ENCODE results near the gene ANP32E.

DNA sequence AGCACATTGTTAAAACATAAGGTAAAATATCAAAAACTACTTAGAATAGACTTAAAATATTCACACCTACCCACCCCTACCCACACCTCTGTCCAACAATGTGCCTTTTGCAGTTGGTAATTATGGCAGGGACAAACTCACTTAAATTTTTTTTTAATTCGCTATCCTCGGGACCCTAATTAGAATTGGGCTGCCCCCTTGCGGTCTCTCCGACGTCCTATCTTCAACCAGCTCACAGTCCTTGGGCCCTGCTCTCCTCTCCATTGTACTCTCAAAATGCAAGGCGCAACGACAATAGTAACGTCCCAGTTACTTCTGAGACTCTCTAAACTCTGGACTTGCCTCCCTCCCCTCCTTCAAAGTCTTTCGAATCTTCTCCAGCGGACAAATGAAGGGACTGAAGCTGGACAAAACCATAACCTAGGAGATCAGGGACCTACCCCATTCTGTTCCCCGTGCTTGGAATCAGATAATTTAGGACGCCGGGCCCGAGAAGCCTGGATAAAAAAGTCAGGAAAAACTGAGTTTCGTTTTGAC lies 45.4 kb upstream of the ANP32E start:
- TF ChIP-seq, protein P1, sequence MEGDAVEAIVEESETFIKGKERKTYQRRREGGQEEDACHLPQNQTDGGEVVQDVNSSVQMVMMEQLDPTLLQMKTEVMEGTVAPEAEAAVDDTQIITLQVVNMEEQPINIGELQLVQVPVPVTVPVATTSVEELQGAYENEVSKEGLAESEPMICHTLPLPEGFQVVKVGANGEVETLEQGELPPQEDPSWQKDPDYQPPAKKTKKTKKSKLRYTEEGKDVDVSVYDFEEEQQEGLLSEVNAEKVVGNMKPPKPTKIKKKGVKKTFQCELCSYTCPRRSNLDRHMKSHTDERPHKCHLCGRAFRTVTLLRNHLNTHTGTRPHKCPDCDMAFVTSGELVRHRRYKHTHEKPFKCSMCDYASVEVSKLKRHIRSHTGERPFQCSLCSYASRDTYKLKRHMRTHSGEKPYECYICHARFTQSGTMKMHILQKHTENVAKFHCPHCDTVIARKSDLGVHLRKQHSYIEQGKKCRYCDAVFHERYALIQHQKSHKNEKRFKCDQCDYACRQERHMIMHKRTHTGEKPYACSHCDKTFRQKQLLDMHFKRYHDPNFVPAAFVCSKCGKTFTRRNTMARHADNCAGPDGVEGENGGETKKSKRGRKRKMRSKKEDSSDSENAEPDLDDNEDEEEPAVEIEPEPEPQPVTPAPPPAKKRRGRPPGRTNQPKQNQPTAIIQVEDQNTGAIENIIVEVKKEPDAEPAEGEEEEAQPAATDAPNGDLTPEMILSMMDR (tag by site-specific recombination; IDR thresholded peaks at IDR 0.05) = peak; percentile 60
- TF ChIP-seq ZNF521 (tag by site-specific recombination; IDR thresholded peaks at IDR 0.05) = no peak
- TF ChIP-seq, protein P2, sequence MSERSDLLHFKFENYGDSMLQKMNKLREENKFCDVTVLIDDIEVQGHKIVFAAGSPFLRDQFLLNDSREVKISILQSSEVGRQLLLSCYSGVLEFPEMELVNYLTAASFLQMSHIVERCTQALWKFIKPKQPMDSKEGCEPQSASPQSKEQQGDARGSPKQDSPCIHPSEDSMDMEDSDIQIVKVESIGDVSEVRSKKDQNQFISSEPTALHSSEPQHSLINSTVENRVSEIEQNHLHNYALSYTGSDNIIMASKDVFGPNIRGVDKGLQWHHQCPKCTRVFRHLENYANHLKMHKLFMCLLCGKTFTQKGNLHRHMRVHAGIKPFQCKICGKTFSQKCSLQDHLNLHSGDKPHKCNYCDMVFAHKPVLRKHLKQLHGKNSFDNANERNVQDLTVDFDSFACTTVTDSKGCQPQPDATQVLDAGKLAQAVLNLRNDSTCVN (tag by site-specific recombination; optimal IDR thresholded peaks at IDR 0.05) = no peak
- TF ChIP-seq, protein P3, sequence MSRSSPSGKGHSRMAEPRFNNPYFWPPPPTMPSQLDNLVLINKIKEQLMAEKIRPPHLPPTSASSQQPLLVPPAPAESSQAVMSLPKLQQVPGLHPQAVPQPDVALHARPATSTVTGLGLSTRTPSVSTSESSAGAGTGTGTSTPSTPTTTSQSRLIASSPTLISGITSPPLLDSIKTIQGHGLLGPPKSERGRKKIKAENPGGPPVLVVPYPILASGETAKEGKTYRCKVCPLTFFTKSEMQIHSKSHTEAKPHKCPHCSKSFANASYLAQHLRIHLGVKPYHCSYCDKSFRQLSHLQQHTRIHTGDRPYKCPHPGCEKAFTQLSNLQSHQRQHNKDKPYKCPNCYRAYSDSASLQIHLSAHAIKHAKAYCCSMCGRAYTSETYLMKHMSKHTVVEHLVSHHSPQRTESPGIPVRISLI (tag by site-specific recombination; IDR thresholded peaks at IDR 0.05) = peak; percentile 71; the same call in 1 of the 2 replicates
- no peak for TF ChIP-seq SP2 (tag by site-specific recombination; IDR thresholded peaks at IDR 0.05)
- no peak for TF ChIP-seq ZNF184 (tag by site-specific recombination; IDR thresholded peaks at IDR 0.05)
- no peak for TF ChIP-seq ZNF10 (tag by site-specific recombination; IDR thresholded peaks at IDR 0.05)
- TF ChIP-seq ZNF660 (tag by site-specific recombination; IDR thresholded peaks at IDR 0.05) = 0 out of 2 replicates have a peak, but pooled peaks have one; percentile 36
- TF ChIP-seq, protein P4, sequence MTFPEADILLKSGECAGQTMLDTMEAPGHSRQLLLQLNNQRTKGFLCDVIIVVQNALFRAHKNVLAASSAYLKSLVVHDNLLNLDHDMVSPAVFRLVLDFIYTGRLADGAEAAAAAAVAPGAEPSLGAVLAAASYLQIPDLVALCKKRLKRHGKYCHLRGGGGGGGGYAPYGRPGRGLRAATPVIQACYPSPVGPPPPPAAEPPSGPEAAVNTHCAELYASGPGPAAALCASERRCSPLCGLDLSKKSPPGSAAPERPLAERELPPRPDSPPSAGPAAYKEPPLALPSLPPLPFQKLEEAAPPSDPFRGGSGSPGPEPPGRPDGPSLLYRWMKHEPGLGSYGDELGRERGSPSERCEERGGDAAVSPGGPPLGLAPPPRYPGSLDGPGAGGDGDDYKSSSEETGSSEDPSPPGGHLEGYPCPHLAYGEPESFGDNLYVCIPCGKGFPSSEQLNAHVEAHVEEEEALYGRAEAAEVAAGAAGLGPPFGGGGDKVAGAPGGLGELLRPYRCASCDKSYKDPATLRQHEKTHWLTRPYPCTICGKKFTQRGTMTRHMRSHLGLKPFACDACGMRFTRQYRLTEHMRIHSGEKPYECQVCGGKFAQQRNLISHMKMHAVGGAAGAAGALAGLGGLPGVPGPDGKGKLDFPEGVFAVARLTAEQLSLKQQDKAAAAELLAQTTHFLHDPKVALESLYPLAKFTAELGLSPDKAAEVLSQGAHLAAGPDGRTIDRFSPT (tag by site-specific recombination; IDR thresholded peaks at IDR 0.05) = no peak
- TF ChIP-seq, protein P5, sequence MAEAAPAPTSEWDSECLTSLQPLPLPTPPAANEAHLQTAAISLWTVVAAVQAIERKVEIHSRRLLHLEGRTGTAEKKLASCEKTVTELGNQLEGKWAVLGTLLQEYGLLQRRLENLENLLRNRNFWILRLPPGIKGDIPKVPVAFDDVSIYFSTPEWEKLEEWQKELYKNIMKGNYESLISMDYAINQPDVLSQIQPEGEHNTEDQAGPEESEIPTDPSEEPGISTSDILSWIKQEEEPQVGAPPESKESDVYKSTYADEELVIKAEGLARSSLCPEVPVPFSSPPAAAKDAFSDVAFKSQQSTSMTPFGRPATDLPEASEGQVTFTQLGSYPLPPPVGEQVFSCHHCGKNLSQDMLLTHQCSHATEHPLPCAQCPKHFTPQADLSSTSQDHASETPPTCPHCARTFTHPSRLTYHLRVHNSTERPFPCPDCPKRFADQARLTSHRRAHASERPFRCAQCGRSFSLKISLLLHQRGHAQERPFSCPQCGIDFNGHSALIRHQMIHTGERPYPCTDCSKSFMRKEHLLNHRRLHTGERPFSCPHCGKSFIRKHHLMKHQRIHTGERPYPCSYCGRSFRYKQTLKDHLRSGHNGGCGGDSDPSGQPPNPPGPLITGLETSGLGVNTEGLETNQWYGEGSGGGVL (tag by site-specific recombination; IDR thresholded peaks at IDR 0.05) = no peak
- no peak for TF ChIP-seq ZNF792 (tag by site-specific recombination; IDR thresholded peaks at IDR 0.05)

Data from HEK293 (cell line).